HG03460 (cell line): Measurements from ENCODE around the gene RAD51AP2.
"Not testable (repeated sequence)": the region's sequence is repeated elsewhere in the genome, so short reads cannot be mapped to it uniquely, and the experiment has no call there.

ENCODE experiments used
- ATAC-seq: cut with Tn5 transposase; IDR thresholded peaks from one replicate; pipeline ENCODE4 v1.9.1; 2021; ENCODE audit not compliant: unreplicated experiment

Gene RAD51AP2

DNA sequence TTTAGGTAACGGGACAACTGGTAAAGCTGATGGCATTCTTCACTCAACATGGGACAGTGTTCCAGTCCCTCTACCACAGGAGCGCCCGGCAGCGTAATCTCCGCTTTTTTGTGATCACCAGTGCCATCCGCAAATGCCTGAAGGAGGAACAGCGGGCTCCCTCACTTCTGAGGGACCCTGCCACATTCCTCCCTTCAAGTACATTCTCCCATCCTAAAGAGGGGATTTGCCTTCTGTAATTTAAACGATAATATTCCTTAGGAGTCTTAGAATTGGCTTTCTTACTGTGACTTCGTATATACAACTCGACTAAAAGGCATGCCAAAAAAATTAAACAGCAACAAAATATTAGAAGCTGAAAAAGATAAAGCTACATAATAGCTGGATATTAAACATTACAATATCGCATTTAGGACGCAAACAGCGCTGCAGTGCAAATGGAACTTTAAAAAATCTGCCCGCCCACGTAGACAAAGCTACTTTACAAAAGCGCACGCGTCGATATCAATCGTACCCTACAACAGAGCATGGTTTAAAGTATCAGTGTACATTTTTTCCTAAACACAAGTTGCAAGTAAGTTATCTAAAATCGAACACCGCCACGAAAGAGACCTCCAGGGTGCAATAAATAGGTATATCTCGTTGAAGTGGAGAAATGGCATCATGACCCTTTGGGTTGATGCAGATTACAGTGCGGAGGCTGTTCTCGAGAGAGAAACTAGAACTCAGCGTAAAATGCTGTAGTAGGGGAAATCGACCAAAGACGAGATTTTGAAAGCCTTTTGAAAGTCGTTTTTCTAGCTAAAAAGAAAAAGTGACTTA is 20.0 kb upstream of the RAD51AP2 start:
- ATAC-seq = no peak

DNA sequence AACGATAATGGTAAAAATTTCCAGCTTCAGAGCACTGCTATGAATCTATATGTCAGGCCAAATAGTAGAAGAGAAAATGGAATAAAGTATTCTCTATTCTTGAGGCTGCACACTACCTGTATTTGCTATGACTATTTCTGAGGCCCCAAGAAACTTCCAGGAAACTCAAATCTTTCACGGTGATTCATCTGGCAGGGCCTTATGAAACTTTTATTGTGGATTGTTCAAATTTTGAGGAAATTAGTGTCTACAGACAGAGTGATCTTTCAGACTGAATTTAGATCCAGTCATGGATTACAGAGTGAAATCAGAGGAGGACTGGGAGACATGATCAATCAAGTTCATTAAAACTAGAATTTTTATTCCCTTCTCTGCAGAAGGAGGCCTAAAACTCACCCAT is 18.2 kb upstream of the RAD51AP2 start:
- no peak for ATAC-seq

DNA sequence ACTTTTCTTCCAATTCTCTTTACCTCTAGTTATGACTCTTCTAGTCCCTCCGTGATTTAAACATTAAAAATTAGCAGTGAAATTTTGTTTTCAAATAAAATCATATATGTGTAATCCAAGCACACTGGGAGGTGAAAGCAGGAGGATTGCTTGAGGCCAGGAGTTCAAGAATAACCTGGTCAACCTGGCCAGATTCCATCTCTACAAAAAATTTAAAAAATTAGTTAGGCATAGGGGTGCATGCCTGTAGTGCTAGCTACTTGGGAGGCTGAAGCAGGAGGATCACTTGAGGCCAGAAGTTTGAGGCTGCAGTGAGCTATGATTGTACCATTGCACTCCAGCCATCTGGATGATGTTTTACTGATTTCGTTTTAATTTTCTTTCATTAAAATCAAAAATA is 15.3 kb upstream of the RAD51AP2 start:
- no peak for ATAC-seq

DNA sequence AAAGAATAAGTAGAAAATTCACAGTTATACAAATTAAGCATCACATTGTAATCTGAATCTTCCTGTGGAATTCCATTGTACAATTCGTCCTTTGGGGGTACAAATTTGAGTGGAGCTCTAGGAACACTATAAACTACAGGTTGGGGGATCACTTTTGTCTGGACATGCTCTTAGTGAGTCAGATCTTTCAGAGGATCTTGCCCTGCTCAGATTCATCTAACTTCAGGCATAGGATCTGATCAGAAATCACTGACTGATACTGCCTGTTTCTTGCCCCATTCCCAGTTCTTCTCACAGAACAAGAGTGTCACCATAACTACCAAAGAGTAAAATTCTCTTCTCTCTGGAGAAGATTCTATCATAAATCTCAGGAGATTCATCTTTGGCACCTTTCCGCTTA is 11.5 kb upstream of the RAD51AP2 start:
- ATAC-seq = no peak

DNA sequence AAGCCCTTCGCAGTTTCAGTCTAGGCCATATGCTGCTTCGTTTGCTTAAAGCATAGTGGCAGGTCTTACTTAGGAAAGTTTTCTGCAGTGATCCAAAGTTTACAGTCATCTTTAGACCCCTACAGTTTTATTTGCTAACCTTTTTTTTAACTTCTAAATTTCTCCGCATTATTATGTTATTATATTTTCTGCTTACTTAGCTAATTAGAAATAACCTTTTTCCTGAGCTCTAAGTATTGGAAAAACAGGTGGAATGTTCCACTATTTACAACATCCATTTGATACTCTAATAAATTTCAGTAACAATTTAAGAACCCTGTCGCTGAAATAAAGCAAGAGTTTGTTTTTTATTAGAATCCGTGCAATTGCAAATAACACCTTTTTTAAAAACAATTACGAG is 4.1 kb upstream of the RAD51AP2 start:
- no peak for ATAC-seq

DNA sequence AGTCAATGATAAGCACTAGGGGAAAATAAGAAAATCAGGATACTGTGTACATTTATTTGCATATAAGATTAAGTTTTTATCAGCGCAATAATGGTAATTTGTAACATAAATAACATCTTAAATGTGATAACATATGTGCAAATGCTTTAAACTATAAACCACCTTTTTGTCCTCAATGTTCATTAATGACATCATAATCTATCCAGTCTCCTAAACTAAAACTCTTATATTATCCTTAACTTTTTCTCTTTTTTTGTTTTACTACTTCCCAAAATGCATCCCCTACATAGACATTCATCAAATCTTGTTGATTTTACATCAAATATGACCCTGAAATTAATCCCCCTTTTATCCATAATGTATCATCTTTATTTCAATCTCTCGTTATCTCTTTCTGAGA is 3.4 kb upstream of the RAD51AP2 start:
- no peak for ATAC-seq

DNA sequence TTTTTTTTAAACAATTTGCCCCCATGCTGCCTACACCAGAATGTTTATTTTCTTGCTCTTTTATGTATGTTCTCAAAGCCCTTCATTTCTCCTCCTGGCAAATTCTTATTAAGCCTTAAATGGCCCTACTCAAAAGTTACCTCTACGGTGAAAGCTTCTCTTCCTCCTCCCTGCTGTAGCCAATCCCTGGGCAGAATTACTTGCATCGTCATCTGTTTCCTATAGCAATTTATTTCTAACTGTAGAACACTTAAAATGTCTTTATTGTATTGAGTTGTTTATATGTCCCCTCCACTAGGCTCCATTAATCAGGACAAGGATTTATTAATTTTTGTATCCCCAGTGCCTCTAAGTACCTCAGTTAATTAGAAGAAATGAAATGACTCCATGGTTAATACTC is 2.5 kb upstream of the RAD51AP2 start:
- no peak for ATAC-seq

DNA sequence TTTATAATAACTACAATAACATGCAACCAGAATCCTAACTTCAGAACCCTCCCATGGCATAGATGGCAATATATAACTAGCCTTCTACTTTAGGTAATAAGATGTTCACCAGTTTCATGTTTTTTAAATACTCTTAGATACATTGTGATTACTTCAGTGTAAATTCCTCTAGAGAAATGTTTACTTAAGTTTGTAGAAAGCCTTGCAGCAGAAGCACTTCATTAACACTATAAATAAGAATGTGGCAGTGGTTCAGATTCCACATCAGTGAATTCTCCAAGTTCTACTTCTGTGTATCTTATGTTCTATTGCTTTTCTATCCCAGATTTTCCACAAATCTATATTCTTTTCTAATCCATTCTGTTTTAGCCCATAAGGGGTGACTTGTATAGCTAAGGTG is 1.2 kb upstream of the RAD51AP2 start:
- no peak for ATAC-seq

DNA sequence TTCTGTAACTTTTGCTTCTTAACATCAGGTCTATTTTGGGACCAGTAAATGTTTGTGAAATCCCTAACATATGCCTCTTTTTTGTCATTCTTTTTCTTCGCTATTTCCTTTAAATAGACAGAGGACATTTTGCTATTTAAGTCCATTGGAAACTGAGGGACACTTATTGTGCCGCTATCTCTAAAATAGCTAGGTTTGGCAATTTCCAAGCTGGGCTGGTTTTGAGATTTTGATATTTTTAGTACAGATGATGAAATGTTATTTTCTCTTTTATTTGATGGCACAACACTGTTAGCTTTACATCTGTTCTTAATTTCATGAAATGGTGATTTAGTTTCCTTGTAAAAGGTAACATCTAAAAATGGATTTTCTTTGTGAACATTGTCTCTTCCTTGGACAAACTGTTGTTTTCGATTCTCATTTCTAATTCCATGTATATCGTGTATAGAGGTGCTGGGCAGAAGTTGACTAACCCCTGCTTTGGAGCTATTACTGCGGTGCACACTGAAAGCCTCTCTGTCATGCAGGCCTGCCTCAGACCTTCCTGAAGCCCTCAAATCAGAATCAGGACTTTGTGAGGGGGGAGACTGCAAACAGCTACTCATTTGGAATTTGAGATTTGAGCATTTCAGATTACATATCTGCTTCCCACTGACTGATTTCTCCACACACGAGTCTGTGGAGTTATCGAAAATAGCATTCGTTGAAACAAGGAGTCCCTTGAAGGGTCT is 594 bp downstream of the RAD51AP2 start:
- peak; percentile 9 for ATAC-seq

DNA sequence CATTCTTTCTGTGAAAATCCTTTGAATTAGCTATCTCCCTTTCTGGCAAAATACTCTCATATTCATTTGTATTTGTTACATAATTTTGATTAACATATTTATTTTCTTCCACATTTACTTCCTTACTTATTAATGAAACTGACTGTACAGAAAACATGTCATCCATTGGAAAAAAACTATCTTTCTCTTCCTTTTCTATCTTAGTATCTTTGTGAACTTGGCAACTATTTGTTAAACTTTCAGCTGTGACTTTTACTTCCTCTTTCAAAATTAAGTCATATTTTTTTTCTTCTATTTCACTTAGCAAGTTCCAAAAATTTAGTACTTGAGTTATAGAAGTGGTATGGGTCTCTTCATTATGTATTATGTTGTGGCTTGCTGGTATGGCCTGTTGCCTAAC is 2.6 kb downstream of the RAD51AP2 start:
- peak; percentile 42 for ATAC-seq

DNA sequence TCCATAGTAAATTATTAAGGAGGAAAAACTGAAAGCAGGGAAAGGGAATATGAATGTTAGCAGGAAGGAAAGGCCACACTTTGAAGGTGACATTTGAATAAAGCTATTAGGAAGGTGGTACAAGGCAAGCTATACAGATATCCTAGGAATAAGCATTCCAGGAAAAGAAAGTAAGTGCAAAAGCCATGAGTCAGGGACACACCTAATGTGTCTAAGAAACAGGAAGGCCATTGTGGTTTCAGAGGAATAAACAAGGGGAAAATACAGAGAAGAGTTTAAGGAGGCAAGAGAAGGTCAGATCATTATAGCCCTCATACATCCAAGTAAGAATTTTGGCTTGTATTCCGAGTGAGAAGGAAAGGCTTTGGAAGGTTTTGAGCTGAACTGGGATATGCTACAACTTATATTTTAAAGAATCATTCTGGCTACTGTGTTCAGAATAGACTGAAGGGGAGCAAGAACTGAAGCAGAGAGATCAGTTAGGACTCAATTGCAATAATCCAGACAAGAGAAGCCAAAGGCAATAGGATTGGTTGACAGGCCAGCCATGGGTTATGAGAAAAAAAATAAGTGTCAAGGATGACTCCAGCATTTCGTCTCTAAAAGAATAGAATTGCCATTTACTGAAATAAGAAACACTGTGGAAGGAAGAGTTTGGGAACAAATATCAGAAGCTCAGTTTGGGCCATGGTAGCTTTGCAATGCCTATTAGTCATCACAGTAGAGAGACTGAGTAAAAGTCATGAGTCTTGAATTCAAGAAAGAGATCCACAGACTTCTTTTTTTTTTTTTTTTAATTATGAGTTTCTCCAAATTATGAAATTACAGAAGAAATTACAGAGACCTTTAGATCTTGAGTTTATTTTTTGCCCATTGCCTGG is 11.3 kb downstream of the RAD51AP2 start:
- ATAC-seq = no peak

DNA sequence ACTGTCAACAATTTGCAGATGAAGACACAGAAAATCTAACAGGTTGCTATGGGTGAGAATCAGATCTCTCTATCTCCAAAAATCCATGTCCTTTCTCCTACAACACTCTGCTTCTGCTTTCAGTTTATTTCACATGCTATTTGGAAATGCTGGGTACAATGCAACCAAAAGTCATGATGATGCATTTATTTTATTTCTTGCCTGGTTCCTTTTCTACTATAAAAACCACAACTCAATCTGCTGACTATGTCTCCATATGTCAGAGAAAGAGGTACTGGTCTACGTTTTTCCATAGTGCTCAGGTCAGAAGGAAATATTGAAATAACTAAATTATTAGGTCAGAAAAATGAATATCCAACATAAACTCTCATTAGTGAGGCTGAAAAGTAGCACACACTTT is 20.5 kb downstream of the RAD51AP2 start:
- ATAC-seq = no peak

DNA sequence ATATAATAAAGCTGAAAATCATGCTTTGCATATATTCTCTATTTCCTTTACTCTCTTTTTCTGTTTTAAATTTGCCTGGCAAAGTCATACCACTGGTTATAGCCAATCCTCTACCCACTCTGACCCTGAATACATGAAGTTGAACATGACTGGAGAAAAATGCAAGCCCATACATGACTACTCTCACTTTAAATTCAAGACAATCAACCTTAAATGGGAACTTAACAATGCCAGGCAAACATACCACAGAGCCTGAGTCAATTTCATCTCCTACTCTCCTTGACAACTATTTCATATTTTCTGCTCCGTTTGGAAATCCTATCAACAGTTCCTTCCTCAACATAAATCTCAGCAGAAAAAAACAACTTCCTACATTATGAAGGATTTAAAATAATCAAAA is 22.6 kb downstream of the RAD51AP2 start:
- ATAC-seq = no peak

DNA sequence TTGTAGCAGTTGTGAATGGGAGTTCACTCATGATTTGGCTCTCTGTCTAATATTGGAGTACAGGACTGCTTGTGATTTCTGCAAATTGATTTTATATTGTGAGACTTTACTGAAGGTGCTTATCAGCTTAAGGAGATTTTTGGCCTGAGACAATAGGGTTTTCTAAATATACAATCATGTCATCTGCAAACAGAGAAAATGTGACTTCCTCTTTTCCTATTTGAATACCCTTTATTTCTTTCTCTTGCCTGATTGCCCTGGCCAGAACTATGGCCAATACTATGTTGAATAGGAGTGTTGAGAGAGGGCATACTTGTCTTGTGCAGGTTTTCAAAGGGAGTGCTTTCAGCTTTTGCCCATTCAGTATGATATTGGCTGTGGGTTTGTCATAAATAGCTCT is 28.1 kb downstream of the RAD51AP2 start:
- ATAC-seq = not testable (repeated sequence)

DNA sequence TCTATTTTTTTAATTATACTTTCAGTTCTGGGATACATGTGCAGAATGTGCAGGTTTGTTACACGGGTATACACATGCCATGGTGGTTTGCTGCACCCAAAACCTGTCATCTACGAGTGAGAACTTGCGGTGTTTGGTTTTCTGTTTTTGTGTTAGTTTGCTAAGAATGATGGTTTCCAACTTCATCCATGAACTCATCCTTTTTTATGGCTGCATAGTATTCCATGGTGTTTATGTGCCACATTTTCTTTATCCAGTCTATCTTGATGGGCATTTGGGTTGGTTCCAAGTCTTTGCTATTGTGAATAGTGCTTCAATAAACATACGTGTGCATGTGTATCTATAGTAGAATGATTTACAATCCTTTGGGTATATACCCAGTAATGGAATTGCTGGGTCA is 29.6 kb downstream of the RAD51AP2 start:
- not testable (repeated sequence) for ATAC-seq

DNA sequence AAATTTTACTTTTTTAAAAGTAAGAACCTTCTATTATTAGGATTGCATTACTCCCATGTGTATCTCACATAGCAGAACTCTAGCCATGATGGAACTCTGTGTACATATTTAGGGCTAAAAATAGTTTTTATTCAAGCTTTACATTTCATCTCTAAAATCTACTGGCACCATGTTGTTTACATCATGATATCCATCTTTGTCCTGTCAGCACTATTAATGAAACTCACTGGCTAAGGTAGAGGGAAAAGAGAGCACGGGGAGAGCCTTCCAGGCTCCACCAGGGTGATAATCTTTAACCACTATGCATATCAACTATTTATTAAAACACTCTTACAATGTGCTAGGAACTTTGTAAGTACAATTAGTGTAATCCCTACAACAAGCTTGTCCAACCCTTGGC is 34.7 kb downstream of the RAD51AP2 start:
- ATAC-seq = no peak

DNA sequence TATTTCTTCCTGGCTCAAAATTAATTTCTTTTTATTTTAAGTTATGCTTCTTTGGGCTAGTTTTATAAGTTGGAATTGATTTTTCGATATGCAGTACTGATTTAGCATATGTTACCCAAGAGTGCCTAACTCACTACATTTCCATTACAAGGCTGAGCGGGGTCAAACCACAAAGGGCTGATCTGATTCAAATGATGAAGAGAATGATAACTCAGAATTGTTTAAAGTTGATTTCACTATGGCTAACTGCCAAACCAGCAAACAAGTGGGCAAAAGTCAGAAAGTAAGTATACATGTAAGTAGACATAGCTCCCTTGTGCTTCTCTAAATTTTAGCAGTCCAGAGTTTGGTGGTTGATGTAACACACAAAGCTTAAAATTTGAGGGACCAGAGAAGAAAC is 35.6 kb downstream of the RAD51AP2 start:
- no peak for ATAC-seq

DNA sequence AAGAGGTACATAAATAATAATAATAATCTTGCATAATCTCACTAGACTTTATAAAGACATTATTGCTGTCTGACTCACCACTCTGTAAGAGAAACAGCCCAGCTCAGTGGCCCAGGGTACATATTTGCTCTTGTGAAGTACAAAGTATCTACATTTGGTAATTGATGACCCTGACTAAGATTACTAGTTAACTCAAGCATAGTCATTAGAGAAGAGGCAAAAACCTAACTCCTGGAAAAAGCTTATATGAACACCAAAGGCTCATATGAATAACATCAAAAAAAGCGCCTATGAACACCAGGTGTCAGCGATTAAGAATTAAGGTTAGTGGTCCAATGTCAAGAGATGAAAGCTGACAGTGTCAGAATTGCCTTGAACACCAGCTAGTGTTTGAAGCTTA is 38.4 kb downstream of the RAD51AP2 start:
- ATAC-seq = no peak

DNA sequence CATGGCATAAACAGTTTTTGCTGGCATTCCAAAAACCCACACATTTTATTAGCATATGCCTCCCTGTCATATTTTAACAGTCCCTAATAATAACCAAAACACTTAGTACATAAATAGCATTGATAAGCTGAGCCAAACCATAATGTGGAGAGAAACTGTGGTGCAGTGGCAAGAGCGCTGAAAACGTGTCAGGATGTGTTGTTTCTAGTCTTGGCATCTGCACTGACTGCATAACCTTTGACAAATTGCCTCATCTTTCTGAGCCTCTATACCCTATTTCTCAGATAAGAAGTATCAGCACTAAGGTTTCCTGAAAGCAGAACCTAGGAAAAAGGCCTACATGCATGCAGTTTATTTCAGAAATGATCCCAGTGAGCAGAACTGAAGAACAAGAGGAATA is 41.4 kb downstream of the RAD51AP2 start:
- no peak for ATAC-seq

DNA sequence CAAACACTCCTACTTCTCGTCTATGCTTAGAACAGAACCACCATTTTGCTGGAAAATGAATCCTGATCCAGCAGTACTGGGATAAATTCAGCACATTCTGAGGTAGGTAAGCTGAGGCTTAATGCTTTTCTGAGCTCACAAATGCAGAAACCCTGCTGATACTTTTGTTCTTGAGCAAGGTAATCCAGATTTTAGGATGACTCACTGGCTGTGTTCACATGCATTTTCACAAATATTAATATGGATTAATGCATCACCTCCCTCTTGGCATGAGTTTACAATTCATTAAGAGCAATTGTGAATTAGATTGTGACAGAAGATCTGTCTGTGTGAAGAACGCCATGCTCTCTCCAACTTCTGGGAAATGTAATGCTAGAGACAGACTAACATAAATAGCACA is 42.2 kb downstream of the RAD51AP2 start:
- ATAC-seq = no peak

DNA sequence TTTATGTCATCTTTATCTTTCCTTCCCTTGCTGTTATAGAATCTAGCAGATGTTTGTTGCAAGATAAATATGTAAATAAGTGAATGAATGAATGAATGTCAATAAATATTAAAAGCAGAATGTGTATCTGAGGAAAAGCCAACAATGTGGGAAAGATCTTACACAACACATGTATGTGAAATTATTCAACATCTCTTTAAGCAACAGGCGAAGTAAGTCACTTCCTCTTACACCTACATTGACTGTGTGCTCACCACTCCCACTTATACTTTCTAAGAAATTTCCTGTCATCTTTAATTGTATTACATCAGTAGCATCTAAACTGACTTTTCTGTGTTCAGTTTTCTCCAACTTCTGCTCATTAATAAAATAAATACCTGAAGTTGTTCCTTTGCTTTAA is 43.0 kb downstream of the RAD51AP2 start:
- no peak for ATAC-seq

DNA sequence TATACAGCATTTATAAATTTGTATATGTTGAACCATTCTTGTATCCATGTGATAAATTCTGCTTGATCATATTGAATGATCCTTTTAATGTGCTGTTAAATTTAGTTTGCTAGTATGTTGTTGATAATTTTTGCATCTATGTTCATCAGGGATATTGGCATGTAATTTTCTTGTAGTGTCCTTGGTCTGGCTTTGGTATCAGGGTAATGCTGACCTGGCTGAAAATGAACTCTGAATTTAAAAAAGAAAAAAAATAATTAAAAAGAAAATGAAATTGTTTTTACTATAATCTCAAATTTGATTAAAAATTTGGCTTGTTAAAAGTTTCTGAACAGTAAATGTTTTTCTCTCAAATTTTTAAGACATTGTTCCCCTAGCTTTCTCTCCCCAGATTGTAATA is 46.3 kb downstream of the RAD51AP2 start:
- ATAC-seq = no peak
